ENCODE results near the gene CDH8.

DNA sequence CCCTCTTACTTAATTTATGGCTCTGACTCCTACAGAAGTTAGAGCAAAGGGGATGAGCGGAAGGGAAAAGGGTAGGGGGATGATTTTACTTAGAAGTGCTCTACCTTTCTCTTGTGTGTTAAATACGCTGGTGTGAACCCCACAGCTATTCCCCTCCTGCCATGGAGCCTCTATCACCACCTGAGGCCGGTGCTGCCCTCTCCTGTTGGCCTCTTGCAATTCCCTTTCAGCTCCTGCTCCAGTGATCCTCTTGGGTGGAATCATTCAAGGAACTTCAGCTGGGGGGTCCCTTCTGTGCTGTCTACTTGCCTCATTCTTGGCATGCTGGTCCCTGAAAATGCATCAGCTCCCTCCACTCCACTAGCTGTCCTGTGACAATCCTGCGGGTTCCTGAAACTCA lies 41.8 kb upstream of the CDH8 start:
- TF ChIP-seq, protein P1, sequence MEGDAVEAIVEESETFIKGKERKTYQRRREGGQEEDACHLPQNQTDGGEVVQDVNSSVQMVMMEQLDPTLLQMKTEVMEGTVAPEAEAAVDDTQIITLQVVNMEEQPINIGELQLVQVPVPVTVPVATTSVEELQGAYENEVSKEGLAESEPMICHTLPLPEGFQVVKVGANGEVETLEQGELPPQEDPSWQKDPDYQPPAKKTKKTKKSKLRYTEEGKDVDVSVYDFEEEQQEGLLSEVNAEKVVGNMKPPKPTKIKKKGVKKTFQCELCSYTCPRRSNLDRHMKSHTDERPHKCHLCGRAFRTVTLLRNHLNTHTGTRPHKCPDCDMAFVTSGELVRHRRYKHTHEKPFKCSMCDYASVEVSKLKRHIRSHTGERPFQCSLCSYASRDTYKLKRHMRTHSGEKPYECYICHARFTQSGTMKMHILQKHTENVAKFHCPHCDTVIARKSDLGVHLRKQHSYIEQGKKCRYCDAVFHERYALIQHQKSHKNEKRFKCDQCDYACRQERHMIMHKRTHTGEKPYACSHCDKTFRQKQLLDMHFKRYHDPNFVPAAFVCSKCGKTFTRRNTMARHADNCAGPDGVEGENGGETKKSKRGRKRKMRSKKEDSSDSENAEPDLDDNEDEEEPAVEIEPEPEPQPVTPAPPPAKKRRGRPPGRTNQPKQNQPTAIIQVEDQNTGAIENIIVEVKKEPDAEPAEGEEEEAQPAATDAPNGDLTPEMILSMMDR (conservative IDR thresholded peaks at IDR 0.05; ENCODE audit: low read depth, low read length), result peak; percentile 81
- no peak for TF ChIP-seq EZH2 (IDR thresholded peaks at IDR 0.05; ENCODE audit: borderline replicate concordance, low read depth, low read length, poor library complexity, severe bottlenecking)

Measured in A673 (cell line).